ENCODE results near the gene VEGFB.
A peak's percentile ranks its signal among the peaks of the same experiment; 100 is the strongest.

VEGFB gene

DNA sequence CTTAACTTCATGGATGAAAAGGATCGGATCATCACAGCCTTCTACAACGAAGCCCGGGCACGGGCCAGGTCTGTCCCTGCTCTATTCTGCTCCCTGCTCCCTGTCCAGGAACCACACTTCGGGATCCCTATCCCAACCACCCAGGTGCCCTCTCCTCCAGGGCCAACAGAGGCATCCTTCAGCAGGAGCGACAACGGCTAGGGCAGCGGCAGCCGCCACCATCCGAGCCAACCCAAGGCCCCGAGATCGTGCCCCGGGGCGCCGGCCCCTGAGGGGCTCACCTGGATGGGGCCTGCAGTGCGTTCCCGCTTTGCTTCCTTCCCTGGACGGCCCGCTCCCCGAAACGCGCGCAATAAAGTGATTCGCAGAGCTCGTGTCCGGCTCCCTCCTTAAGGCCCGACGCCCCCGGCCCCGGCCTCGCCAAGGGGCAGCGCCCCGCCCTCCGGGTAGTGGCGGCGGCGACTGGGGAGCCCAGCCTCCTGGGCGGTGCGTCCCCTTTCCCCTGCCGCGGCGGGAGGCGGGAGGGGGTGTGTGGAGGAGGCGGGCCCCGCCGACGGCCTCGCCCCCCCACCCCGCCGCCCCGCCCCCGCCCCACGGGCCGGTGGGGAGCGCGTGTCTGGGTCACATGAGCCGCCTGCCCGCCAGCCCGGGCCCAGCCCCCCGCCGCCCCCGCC, at the start of gene VEGFB:
TSS of gene VEGFB (plus strand) at position 672 of the 674 bp plus-strand sequence. CDS start 250 bp downstream, outside the sequence.
- peak; percentile 36 to 60 (median 44) for DNase-seq

DNA sequence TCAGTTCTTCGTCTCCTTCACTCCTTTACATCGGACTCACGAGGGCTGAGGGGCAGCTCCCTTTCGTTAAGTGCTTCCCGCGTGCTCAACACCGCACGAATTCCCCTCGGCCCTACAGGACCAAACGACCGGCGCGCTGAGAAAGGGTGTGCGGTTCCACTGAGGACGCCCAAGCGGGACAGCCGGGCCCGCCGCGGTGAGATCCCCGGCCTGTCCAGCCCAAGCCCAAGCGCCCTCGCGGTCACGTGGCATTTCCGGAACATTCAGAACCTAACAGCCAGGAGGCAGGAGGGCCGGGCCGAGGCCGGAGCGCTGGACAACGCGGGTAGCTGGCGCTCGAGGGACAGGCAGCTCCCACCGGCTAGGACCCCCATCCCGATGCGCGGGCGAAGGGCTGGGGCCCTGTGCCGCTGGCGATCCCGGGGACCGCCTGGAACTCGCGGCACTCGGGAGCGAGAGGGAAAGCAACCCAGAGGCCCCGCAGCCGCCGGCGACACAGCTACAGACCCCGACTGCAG, 49.1 kb upstream of the VEGFB start:
- DNase-seq: no peak

DNA sequence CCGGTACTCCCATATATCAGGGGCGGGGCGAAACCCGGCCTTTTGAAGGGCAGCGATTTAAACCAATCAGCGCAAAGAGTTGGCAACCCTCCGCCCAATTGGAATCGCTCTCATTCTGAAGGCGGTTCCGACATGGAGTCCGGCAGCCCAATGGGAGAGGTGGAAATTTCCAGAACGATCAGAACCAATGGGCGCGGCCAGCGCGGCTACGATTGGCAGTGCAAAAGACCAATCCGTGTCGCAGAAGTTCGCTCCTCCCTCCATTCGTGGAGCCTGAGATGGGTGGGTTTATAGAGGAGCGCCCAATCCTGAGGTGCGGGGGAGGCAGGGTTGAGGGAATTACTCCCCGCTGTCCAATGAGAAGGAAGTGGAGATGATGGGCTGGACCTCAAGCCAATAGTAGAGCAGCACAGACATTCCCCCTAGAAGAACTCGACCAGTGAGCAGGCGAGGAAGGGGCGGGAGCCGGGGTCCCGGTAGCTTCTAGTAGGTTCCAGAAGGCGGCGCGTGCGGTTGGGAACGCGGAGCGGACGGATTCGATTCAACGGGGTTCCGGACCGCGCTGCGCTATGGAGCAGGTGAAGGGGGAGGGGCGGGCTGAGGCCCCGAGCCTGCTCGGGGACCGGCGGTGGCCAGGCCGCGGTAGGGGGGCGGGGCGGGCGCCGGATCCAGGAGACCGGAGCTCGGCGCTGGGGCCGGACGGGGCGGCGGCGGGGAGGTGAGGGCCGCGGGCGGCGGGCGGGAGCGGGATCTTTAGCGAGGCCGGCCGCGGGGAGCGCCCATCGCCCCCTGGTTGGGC, 48.5 kb upstream of the VEGFB start, which contains the start of gene STIP1:
TSS of gene STIP1 (plus strand) at position 479 of the 799 bp plus-strand sequence. CDS start at position 570, 91 bp downstream.
- DNase-seq: peak; percentile 99 to 100 (median 100)

- no peak for DNase-seq
These were observed 47.8 kb upstream of the VEGFB start for GRCh38 chr11:64186492-64187165.

DNA sequence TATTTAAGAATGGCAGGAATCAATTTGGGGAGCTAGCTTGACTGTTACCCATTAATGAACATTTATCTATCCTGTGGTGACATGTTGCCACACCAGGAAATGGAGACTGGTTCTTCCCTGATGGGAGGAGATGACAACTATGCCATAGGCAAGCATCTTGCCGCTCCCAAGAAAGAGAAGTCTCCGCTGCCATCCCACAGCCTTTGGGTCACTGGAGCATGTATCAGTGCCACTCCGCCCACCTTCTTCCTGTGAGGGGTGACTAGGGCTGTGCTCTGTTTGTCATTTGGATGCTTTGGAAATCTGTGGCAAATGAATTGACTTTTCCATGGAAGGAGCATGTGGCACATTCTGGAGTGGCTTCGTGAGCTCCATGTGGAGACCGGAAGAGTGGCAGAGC, 42.0 kb upstream of the VEGFB start:
- DNase-seq: no peak

- DNase-seq: no peak
These were observed 37.8 kb upstream of the VEGFB start for GRCh38 chr11:64196626-64197025.

DNA sequence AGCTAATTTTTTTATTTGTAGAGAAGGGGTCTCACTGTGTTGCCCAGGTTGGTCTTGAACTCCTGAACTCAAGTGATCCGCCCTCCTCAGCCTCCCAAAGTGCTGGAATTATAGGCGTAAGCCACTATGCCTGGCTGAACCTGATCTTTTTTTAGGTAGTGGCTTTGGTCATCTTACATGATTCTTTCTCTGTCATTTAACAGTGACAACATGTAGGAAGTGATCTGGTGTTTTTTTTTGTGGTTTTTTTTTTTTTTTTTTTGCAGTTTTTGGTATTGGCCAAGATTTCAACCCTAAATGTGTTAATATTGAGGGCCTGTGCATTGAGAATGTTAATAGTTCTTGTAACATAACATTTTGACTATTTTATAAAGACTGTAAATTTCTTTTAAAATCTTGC, 35.9 kb upstream of the VEGFB start:
- no peak for DNase-seq

- DNase-seq: no peak
These were observed 32.8 kb upstream of the VEGFB start for GRCh38 chr11:64201543-64201942.

DNA sequence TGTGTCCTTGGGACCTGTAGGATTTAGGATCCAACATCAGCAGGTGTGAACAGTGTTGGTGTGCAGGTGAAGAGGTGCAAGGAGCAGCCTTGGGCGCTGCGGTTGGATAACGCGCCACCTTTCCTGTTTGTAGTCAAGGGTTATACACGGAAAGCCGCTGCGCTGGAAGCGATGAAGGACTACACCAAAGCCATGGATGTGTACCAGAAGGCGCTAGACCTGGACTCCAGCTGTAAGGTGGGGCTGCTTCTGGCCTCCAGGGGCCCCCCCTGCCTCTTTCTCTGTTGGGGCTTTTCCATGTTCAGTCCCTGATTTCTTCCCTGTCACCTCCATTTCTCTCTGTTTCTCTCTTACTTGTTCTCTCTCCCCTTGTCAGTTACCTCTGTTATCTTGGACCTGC, 31.4 kb upstream of the VEGFB start:
- DNase-seq: no peak

DNA sequence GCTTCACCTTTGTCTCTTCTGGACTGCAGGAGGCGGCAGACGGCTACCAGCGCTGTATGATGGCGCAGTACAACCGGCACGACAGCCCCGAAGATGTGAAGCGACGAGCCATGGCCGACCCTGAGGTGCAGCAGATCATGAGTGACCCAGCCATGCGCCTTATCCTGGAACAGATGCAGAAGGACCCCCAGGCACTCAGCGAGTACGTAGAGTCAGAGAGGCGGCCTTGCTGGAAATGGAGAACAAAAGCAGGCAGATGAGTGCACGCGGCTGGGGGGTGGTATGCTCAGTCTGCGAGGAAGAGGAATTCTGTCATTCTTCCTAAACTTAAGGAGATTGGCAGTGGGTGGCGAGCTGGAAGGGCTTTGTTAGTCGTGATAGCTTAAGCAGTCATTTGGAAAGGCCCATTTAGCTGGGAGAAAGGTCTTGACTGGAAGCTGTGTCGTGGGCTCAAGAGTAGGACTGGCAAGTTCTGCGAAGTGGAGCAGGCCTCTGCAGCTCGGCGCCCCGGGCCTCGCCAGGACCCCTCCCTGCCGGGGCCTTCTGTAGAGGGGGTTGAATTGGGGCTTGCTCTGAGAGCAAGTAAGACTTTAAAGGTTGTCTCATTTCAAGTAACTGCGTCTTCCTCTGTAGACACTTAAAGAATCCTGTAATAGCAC, 30.8 kb upstream of the VEGFB start:
- DNase-seq: no peak

DNA sequence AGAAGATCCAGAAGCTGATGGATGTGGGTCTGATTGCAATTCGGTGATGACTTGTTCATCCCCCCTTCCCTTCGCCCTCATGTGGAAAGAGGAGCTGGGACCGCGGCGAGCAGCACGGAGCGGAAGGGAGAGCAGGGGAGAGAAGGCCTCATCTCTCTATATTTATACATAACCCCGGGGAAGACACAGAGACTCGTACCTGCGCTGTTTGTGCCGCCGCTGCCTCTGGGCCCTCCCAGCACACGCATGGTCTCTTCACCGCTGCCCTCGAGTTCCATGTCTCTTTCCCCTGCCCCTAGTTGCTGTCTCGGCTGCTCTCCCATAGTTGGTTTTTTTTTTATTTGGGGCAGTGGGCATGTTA, 30.3 kb upstream of the VEGFB start:
- no peak for DNase-seq

DNA sequence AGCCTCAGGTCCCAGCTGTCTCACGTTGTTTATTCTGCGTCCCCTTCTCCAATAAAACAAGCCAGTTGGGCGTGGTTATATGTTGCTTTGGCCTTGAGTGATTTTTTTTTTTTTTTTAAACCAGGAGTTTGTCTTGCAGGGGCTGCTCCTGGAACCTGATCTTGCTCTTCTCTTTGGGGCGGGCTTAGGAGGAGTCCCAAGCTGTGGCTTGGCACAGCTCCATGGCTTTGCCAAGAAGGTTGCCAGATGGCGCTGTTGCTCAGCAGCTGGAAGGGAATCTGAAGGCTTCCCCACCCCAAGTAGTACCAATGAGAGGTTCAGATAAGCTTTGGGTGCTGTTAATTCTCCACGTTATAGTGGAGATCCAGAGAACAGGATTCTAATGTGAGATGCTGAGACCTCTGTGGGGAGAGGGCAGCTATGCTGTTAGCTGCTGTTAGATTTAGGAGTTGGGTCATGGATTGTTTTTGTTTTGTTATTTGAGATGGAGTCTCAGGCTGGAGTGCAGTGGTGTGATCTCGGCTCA, 29.9 kb upstream of the VEGFB start:
- peak in 3 of 4 experiments; percentile 35 to 64 (median 58) for DNase-seq

DNA sequence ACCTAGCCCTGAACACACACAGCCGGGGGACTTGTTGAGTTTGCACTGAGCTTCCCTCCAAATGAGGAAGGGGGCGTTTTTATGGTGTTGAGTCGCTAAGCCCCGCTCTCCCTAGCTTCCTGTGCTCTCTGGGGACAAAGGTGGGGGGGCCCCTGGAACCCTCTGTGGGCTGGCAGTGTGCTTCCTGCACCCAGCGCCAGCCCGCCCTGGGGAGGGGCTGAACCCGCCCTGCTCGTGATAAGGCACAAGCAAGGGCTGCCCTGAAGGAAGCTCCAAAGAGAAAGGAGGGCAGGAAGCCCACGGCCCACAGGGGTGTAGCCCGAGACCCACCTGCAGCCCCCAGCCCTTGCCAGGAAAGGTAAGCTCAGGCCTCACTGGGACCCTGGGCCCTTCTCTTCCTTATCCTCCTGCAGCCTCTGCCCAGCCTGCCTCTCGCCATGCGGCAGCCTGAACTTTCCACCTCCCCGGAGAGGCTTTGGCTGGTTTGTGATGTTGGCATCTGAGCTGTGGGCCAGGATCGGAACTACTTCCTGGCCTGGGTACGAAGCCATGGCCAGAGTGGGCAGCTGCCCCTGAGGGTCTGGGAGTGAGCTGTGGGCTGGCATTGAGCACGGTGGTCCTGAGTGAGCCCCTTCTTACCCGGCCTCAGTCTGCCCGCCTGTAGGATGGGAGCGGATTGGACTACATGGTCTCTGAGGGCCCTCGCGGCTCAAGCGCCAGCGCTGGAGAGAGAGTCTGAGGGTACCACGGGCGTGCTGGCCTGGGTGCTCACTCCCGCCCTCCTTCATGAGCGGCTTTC, 27.7 kb upstream of the VEGFB start, which contains the start of gene FERMT3:
TSS of gene FERMT3 (plus strand) at position 265 of the 799 bp plus-strand sequence. CDS start 644 bp downstream, outside the sequence.
- peak in 3 of 4 experiments; percentile 43 to 63 (median 48) for DNase-seq

DNA sequence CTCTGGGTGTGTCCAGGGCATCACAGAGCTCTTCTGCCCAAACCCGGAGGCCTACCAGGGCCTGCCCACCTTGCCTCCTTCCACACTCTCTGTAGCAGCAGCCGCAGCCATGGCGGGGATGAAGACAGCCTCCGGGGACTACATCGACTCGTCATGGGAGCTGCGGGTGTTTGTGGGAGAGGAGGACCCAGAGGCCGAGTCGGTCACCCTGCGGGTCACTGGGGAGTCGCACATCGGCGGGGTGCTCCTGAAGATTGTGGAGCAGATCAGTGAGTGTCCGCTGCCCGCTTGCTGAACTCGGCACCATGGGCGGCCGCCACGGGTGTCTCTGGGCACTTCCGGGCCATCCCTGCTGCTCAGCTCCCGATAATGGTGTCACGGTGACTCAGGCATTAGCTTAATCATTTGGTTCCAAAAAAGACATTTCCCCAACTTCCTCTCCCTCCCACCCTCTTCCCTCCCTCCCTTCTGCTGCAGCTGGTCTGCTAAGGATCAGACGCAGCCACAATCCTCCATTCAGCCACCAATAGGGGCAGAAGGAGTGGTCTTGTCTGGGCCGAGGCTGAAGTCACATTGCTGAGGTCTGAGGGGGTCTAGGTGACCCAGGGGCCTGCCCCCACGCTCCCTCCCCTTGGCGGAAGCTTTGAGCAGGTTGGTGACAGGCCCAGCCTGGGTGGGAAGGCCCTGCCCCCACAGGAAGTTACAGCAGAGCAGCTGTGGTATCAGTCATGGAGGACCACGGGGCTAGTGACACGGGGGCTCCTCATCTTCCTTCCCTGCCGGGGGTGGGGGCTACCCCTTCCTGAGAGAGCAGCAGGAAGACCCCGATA, 26.9 kb upstream of the VEGFB start:
- peak; percentile 59 to 70 (median 62) for DNase-seq

- DNase-seq: no peak
These were observed 26.1 kb upstream of the VEGFB start for GRCh38 chr11:64208086-64208795.

DNA sequence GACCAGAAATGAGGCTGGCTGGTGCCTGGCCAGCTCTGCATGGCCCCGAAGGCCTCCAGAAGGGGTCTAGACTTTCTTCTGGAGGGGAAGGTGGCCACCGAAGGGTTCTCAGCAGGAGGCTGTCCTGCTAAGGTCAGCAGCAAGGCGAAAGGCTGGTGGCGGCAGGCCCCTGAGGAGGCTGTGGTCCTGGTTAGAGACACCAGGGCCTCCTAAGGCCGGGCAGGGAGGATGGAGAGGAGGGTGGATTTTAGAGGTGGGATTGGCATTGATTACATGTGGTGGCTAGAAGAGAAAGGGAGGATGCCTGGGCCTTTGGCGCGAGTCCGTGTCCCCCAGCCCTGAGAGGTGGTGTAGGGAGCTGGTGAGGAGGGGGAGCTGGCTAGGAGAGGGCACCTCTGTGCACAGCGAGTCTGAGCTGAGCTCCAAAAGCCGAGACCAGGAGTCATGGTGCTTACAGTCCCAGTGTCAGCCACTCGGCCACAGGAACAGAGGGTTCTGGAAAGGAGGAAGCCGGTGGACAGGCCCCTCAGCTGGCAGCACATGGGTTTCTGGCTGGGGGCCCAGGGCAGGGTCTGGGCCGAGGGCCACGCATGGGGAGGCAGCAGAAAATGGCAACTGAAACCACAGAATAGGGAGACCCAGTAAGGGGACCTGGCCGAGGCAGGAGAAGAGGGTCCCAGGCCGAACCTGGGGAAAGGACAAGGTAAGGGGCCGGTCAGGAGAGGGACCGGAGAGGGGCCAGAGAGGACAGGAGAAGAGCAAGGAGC, 25.4 kb upstream of the VEGFB start:
- no peak for DNase-seq

DNA sequence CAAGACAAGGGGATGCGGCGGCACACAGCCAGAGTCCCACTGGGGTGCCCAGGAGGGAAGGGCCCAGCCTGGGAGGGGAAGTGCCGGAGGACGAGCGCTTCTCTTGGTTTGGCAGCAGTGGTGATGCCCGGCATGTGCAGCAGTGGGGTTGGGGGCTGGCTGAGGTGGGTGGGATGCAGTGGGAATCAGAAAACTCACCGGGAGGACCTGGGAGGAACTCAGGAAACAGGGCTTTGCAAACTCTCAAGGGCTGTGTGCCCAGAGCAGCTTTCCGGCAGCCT, 24.9 kb upstream of the VEGFB start:
- DNase-seq: no peak

DNA sequence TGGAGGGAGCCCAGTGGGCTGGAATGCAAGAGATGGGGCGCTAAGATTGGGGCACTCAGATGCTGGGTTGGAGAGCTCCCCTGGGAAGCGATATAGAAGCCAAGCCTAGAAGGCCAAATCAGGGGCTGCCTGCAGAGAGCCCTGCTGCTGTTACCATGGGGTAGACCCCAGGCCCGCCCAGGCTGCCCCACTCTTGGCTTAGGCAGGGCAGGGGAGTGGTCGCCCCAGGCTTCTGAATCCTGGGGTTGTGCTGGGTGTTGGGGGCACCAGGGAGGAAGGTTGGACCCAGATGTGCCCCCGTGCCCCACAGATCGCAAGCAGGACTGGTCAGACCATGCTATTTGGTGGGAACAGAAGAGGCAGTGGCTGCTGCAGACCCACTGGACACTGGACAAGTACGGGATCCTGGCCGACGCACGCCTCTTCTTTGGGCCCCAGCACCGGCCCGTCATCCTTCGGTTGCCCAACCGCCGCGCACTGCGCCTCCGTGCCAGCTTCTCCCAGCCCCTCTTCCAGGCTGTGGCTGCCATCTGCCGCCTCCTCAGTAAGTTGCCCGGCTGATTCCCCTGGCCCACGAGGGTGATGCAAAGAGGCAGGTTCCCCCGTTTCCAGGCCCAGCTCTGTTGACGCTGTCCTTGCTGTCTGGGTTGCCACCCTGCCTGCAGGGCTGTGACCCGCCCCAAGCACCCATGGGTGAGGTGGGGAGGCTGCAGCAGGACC, 23.9 kb upstream of the VEGFB start:
- no peak for DNase-seq

Measured in activated CD4-positive, CD25-positive, alpha-beta regulatory T cell (primary cell).